ENCODE data around the gene ZXDB.
"Not testable (repeated sequence)": the region's sequence is repeated elsewhere in the genome, so short reads cannot be mapped to it uniquely, and the experiment has no call there.

ZXDB gene

GRCh38 chrX:57591284-57592159 lies at the start of gene ZXDB:
ZXDB (plus strand) TSS chrX:57592011; CDS start chrX:57592049, 38 bp downstream.
- DNase-seq (ENCODE audit: low read depth in 2 of 2) = not testable (repeated sequence)

DNA sequence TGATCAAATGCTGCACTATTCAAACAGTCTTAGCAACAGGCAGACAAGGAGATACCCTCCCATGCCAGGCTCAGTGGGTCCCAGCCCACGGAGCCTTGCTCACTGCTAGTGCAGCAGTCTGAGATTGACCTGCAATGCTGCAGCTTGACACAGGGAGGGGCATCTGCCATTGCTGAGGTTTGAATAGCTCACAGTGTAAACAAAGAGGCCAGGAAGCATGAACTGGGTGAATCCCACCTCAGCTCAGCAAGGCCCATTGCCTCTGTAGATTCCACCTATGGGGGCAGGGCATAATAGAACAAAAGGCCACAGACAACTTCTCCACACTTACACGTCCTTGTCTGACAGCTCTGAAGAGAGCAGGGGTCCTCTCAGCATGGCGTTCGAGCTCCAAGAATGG lies 26.6 kb upstream of the ZXDB start:
- no peak for DNase-seq (ENCODE audit: low read depth in 2 of 2)

DNA sequence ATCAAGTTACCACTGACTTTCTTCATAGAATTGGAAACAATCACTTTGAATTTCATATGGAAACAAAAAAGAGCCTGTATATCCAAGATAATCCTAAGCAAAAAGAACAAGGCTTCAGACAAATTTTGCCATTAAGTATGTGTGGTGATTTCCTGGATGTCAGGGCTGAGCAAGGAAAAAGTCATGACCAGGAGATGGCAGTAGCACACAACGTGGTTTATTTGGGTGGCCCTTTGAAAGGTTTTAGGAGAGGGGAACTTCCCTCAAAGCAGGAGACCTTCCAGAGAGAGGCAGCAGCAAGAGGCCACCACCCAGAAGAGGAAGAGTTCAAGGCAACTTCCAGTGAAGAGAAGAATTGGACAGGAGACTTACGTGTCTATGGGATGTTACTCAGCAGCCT lies 18.1 kb upstream of the ZXDB start:
- no peak for DNase-seq (ENCODE audit: low read depth in 2 of 2)

DNA sequence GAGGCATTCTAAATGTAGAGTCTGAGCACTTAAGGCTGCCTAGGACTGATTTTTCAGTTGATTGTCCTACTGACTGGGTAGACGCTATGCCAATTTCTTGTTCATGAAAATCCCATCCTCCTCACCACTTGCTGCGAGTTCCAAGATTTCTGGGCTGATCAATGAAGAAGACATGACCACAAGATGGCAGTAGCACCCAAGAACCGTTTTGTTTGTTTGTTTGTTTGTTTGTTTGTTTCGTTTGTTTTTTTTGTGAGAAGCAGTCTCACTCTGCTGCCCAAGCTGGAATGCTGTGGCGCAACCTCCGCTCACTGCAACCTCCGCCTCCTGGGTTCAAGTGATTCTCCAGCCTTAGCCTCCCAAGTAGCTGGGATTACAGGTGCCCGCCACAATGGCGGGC lies 8.9 kb upstream of the ZXDB start:
- DNase-seq (ENCODE audit: low read depth in 2 of 2) = not testable (repeated sequence)

DNA sequence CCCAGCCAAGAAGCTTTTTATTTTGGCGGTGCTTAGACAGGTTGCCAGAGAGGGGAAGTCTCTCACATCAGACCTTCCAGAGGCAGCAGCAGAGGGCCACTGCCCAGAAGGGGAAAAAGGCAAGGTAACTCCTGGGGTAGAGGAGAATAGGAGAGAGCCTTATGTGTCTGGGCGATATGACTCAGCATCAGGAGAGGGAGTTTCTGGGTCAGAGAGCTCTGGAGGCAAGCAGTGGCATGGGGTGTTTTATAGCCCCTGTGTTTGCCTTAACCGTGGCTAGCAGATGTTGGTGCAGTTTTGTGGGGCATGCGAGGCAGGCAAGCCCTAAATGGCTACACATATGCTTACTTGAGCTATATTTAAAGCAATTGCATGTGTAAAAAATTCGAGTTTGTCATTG lies 8.3 kb upstream of the ZXDB start:
- no peak for DNase-seq (ENCODE audit: low read depth in 2 of 2)

- no peak for DNase-seq (ENCODE audit: low read depth in 2 of 2)
These were observed 5.5 kb upstream of the ZXDB start for GRCh38 chrX:57586360-57586759.

- no peak for DNase-seq (ENCODE audit: low read depth in 2 of 2)
These were observed 4.7 kb upstream of the ZXDB start for GRCh38 chrX:57587062-57587461.

DNA sequence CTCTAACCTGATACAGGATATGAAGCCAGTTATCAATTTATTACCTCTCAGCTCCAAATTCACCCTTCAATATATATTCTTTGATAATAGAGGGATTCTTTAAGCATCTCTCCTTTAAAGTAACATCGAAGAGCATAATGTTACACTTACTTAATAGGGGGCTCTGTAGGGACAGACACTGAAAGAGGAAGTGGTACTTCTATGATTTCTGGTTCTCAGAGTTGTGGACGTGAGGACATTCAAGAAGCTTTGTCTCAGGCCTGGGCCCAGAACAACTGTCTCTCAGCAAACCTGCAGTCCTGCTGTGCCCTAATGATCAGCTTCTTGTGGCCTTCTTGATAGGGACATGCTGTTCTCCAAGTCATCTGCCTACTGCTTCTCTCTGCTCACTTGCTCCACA lies 4.2 kb upstream of the ZXDB start:
- no peak for DNase-seq (ENCODE audit: low read depth in 2 of 2)

GRCh38 chrX:57592160-57592893 lies 516 bp downstream of the ZXDB start:
- DNase-seq (ENCODE audit: low read depth in 2 of 2) = not testable (repeated sequence)

DNA sequence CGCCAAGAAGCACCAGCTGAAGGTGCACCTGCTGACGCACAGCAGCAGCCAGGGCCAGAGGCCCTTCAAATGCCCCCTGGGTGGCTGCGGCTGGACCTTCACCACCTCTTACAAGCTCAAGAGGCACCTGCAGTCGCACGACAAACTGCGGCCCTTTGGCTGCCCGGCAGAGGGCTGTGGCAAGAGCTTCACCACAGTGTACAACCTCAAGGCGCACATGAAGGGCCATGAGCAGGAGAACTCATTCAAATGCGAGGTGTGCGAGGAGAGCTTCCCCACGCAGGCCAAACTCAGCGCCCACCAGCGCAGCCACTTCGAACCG lies 1.0 kb downstream of the ZXDB start:
- DNase-seq (ENCODE audit: low read depth in 2 of 2) = not testable (repeated sequence)

- no peak for DNase-seq (ENCODE audit: low read depth in 2 of 2)
These were observed 3.6 kb downstream of the ZXDB start for GRCh38 chrX:57595381-57595811.

DNA sequence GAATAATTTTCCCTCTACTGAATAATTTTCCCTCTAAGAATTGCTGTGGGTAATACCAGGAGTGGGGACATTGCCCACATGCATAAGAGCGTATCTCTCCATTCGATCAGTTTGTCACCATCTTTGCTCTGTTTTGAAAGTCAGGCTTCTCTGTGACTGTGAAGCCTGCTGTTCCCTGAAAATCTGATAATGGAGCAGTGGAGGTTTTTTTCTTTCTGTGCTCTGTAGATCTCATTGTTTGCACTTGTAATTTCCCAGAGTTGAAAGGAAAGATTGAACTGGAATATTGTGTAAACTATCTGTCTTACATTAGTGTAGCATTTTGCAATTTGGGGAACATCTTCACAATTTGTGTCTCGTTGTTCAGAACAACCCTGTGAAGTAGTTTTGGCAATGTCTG lies 4.3 kb downstream of the ZXDB start:
- DNase-seq (ENCODE audit: low read depth in 2 of 2) = no peak

DNA sequence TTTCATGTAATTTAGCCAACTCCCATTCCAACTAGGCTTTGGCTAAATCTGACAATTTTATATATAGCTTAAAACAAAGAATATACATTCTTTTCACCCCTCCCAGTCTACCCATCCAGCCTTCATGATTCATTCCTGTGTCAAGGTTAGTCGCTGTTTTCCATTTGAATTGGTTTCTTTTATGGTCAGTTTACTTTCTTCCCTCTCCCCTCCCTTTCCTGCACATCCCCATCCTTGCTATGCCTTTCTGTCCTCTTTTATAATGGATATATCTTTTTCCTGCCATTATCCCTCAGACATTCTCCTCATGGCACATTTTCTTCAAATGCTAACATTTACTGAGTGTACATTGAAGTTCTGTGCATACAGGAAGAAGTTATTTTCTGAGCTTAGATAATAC lies 4.7 kb downstream of the ZXDB start:
- no peak for DNase-seq (ENCODE audit: low read depth in 2 of 2)

- DNase-seq (ENCODE audit: low read depth in 2 of 2) = no peak
These were observed 15.7 kb downstream of the ZXDB start for GRCh38 chrX:57607295-57608187.

DNA sequence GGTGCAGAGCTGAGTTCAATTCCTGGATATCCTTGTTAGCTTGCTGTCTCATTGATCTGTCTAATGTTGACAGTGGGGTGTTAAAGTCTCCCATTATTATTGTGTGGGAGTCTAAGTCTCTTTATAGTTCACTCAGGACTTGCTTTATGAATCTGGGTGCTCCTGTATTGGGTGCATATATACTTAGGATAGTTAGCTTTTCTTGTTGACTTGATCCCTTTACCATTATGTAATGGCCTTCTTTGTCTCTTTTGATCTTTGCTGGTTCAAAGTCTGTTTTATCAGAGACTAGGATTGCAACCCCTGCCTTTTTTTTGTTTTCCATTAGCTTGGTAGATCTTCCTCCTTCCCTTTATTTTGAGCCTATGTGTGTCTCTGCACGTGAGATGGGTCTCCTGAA lies 21.5 kb downstream of the ZXDB start:
- not testable (repeated sequence) for DNase-seq (ENCODE audit: low read depth in 2 of 2)

DNA sequence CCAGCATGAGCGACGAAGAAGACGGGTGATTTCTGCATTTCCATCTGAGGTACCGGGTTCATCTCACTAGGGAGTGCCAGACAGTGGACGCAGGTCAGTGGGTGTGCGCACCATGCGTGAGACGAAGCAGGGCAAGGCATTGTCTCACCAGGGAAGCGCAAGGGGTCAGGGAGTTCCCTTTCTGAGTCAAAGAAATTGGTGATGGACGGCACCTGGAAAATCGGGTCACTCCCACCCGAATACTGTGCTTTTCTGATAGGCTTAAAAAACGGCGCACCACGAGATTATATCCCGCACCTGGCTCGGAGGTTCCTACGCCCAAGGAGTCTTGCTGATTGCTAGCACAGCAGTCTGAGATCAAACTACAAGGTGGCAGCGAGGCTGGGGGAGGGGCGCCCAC lies 37.6 kb downstream of the ZXDB start:
- not testable (repeated sequence) for DNase-seq (ENCODE audit: low read depth in 2 of 2)

DNA sequence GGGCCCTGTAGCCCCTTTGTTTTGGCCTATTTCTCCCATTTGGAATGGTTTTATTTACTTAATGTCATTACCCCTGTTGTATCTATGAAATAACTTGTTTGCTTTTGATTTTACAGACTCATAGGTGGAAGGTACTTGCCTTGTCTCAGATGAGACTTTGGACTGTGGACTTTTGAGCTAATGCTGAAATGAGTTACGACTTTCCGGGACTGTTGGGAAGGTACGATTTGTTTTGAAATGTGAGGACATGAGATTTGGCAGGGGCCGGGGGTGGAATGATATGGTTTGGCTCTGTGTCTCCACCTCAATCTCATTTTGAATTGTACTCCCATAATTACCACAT lies 48.8 kb downstream of the ZXDB start:
- no peak for DNase-seq (ENCODE audit: low read depth in 2 of 2)

DNA sequence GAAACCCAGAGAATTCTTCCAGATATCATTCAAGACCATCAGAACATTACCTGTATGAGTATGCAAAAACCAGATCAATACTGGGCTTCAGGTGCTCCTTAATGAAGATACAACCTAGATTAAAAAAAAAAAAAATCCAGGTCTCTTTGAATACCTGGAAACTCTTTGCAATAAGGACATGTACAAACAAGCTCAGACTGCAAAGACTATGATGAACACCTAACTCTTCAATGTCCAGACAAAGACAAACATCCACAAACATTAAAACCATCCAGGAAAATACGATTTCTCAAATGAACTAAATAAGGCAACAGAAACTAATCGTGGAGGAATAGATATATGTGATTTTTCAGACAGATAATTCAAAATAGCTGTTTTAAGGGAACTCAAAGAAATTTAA lies 49.5 kb downstream of the ZXDB start:
- no peak for DNase-seq (ENCODE audit: low read depth in 2 of 2)

- DNase-seq (ENCODE audit: low read depth in 2 of 2) = no peak
These were observed 51.9 kb downstream of the ZXDB start for GRCh38 chrX:57643698-57644097.

DNA sequence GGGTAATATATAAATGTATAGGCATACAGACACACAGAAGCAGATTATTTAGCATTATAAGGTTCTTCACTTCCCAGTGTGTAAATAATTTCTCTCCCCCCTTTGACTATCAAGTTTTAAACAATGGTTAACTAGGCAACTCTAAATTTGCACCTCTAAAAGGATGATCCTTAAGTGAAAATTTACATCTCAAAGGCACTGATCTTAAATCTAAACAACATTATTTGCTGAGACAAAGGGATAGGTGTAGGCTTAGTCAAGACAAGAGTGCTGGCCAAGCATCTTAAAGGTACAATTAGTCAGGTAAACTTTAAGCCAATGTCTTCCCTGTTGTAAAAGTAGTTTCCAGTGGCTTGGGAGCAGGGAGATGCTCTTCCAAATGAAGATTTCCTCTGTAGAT lies 55.2 kb downstream of the ZXDB start:
- DNase-seq (ENCODE audit: low read depth in 2 of 2) = no peak

Data from activated CD4-positive, alpha-beta T cell treated with anti-CD3 and anti-CD28 coated beads for 24 hours (primary cell).